Eye (tissue), 1 donor: Measurements from ENCODE around the gene WDR86.

Experiments
- DNase-seq: peaks from one replicate; pipeline ENCODE4 v3.0.0-alpha.2; 2015

Gene WDR86

GRCh38 chr7:151345576-151346469 lies 64.0 kb downstream of the WDR86 start:
- DNase-seq: no peak

- no peak for DNase-seq
Observed at GRCh38 chr7:151343516-151343915, 66.3 kb downstream of the WDR86 start.

GRCh38 chr7:151342811-151343210 lies 67.0 kb downstream of the WDR86 start:
- DNase-seq: no peak

GRCh38 chr7:151342102-151342646 lies 67.7 kb downstream of the WDR86 start:
- no peak for DNase-seq

GRCh38 chr7:151341357-151342101 lies 68.3 kb downstream of the WDR86 start, which contains the start of gene NUB1:
Gene NUB1, plus strand, starts transcription at chr7:151341812. Its CDS starts 3,538 bp downstream, at chr7:151345350.
- peak; percentile 96 for DNase-seq

GRCh38 chr7:151340794-151341356 lies 69.0 kb downstream of the WDR86 start:
- DNase-seq: no peak

GRCh38 chr7:151339651-151340382 lies 70.0 kb downstream of the WDR86 start:
- DNase-seq: no peak

- no peak for DNase-seq
Observed at GRCh38 chr7:151338809-151339208, 71.0 kb downstream of the WDR86 start.

GRCh38 chr7:151337346-151337745 lies 72.5 kb downstream of the WDR86 start:
- DNase-seq: no peak

GRCh38 chr7:151336027-151336708 lies 73.7 kb downstream of the WDR86 start:
- no peak for DNase-seq

GRCh38 chr7:151334628-151335027 lies 75.2 kb downstream of the WDR86 start:
- no peak for DNase-seq
